ENCODE data around the gene ACOXL.

ACOXL gene

DNA sequence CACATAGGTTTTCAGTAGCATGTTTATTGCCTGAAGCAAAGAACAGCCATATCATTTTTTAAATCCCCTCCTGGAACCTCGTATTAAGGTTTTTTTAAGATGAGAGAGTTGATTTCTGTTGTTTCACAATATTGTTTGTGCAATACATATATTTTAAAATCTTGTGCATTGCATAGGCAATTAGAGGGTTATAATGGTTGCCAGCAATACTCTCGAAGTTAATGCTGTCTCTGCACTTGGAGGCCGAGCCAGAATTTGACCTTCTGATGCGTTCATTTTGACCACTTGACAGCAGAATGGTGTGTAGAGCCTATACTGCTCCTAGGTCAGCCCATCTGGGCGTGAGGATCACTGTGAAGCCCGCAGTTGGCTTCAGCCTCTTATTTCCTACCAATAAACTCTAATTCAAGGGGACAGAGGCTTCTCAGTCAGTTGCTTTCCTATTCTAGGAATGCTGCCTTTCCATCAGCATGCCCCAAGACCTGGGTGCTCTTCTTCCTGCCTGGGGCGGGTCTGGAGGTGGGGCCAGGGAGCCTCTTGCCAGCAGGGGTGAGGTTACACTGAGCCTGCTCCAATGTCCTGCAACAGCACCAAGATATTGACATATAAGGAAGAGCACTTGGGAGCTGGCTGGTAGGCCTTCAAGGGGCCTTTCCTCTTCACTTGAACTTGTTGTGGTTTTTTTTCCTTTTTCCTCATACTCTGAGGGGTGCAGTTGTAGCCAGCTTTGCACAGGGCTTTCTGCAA lies 297.0 kb downstream of the ACOXL start:
- Histone ChIP-seq H3K4me3 (replicated peaks; ENCODE audit: low read depth, low read length) (no peak overlapping the region), H3K36me3 (ENCODE audit: control insufficient read depth, insufficient read depth, low read length) (no peaks in the 10 kb centered on the region), H3K27me3 (replicated peaks; ENCODE audit: control insufficient read depth, insufficient read depth, low read length) (peaks cover 4% of the 10 kb centered on the region)
- DNase-seq (ENCODE audit: extremely low read depth, insufficient read length) = no peak
- TF ChIP-seq, protein P1, sequence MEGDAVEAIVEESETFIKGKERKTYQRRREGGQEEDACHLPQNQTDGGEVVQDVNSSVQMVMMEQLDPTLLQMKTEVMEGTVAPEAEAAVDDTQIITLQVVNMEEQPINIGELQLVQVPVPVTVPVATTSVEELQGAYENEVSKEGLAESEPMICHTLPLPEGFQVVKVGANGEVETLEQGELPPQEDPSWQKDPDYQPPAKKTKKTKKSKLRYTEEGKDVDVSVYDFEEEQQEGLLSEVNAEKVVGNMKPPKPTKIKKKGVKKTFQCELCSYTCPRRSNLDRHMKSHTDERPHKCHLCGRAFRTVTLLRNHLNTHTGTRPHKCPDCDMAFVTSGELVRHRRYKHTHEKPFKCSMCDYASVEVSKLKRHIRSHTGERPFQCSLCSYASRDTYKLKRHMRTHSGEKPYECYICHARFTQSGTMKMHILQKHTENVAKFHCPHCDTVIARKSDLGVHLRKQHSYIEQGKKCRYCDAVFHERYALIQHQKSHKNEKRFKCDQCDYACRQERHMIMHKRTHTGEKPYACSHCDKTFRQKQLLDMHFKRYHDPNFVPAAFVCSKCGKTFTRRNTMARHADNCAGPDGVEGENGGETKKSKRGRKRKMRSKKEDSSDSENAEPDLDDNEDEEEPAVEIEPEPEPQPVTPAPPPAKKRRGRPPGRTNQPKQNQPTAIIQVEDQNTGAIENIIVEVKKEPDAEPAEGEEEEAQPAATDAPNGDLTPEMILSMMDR (IDR thresholded peaks at IDR 0.05; ENCODE audit: insufficient read depth, low read length, poor library complexity, severe bottlenecking) = no peak

DNA sequence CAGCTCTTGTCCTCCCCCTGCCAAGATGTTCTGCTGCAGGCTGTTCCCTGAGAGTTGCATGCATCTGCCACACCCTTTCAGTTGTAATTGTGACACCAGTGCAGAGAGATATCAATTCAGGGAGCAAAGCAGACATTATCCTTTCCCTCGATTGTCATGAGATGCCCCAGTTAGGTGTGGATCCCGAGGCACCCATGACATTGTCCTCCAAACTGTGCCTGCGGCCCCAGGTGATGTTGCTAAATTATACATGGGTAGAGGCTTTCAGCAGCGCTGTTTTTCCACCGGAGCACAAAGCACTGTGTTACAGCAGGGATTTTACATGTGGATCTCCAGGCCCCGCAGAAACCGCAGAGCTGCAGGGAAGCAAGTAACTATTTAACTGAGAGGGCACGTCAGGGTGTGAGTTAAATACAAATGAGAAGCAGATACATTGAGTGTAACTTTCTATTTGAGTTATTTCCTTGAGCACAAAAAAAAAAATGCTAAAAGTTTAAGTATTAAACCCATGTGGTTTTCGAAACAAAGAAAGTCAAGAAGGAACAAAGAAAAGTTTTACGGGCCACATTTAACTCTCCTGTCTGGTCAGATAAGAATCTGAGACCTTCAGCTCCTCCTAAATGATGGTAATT lies 298.0 kb downstream of the ACOXL start:
- H3K27me3 ChIP-seq (replicated peaks; ENCODE audit: control insufficient read depth, insufficient read depth, low read length) = peaks cover 4% of the 10 kb centered on the region
- TF ChIP-seq, protein P1 (IDR thresholded peaks at IDR 0.05; ENCODE audit: insufficient read depth, low read length, poor library complexity, severe bottlenecking) = no peak
- no peak for DNase-seq (ENCODE audit: extremely low read depth, insufficient read length)

DNA sequence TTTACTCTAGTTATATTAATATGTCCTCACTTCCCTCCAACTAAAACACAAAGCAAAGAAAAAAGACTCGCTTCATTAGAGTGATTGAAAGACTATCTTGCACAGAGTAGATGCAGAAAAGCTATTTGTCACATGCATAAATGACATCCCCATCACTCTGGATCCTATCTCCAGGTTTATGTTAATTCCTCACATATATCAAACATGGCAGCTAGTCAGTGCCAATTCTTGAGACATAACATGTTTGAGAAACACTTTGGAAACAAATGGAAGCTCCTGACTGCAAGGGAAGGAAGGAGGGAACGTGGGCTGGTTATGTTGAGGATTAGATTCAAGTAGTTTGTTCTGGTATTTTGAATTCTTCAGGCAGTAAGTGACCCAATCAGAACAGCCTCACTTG lies 298.6 kb downstream of the ACOXL start:
- no peak for DNase-seq (ENCODE audit: extremely low read depth, insufficient read length)
- TF ChIP-seq, protein P1 (IDR thresholded peaks at IDR 0.05; ENCODE audit: insufficient read depth, low read length, poor library complexity, severe bottlenecking) = no peak
- Histone ChIP-seq H3K4me3 (replicated peaks; ENCODE audit: low read depth, low read length) (no peak overlapping the region), H3K36me3 (ENCODE audit: control insufficient read depth, insufficient read depth, low read length) (no peaks in the 10 kb centered on the region), H3K27me3 (replicated peaks; ENCODE audit: control insufficient read depth, insufficient read depth, low read length) (peaks cover 4% of the 10 kb centered on the region)

More for the DNA sequence above, 298.0 kb downstream of the ACOXL start:
- H3K4me3 ChIP-seq (replicated peaks; ENCODE audit: low read depth, low read length) = no peak overlapping the region
- no peaks in the 10 kb centered on the region for H3K36me3 ChIP-seq (ENCODE audit: control insufficient read depth, insufficient read depth, low read length)

DNA sequence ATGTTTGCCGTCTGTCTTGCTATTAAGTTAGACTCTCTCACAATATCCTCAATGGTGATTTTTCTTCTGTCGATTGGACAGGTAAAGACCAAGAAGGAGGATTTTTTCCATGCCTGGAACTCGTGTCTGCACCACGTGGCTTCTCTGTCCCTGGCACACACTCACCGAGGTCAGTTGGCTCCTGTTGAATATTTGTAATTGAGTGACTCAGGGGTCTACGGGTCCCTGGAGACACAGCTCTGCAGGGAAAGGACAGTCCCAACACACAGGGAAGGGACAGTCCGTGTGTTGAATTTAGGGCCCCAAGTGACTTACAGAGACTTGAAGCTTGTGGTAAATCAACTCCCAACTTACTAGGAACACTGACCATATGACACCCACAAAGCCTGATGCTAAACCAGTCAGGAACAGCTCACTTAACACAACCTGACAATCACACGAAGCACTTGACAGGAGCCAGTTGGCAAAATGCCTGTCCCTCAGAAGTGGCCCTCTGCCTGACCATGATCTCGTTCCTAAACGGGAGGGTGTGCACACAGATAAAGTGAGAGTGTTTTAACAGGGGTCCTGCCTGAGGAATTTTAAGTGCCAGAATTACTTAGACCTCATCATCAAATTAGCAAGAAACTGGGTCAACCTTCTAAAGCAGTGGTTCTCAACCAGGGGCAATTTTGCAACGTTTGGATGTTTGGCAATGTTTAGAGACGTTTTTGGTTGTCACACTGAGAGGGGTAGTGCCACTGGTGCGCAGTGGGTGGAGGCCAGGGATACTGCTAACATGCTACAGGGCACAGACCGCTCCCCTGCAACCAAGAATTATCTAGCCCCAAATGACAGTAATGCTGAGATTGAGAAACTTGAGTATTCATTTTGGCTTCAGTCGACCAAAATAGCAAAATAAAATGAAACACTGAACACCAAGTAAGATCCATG lies 299.4 kb downstream of the ACOXL start:
- Histone ChIP-seq H3K36me3 (ENCODE audit: control insufficient read depth, insufficient read depth, low read length) (no peaks in the 10 kb centered on the region), H3K4me3 (replicated peaks; ENCODE audit: low read depth, low read length) (no peak overlapping the region), H3K27me3 (replicated peaks; ENCODE audit: control insufficient read depth, insufficient read depth, low read length) (peaks cover 4% of the 10 kb centered on the region)
- no peak for DNase-seq (ENCODE audit: extremely low read depth, insufficient read length)
- TF ChIP-seq, protein P1 (IDR thresholded peaks at IDR 0.05; ENCODE audit: insufficient read depth, low read length, poor library complexity, severe bottlenecking) = no peak

DNA sequence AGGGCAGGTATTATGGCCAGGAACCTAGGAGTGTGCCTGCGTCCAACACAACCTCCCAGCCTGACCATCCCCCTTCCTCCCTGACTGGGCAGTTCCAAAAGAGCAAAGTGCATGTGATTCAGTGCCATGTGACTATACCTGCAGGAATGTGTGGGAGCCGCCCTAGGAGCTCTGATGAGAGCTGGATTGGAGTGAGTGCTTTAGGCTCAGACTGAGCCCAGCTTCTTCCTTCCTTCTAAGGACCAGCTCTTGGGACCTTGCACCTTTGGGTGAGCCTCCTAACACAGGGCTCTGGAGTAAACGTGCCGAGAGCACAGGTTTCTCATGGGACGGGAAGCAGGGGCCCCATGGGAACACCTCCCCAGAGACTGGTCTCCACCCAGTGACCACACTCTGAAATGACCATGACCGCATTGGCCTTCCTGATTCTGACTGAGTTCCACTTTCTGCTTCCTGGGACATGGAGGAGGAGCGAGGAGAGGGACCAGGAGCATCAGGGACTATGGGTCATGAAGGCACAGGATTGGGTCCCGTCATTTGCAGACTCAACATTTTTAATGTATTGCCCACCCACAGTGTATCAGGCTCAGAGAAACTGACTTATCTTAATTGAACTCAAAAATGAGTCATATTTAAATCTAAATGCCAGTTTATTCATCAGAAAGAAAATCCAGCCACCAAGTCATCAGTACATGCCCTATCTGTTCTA lies 300.5 kb downstream of the ACOXL start:
- DNase-seq (ENCODE audit: extremely low read depth, insufficient read length) = no peak
- Histone ChIP-seq H3K27me3 (replicated peaks; ENCODE audit: control insufficient read depth, insufficient read depth, low read length) (peaks cover 4% of the 10 kb centered on the region), H3K4me3 (replicated peaks; ENCODE audit: low read depth, low read length) (no peak overlapping the region), H3K36me3 (ENCODE audit: control insufficient read depth, insufficient read depth, low read length) (no peaks in the 10 kb centered on the region)
- TF ChIP-seq, protein P1 (IDR thresholded peaks at IDR 0.05; ENCODE audit: insufficient read depth, low read length, poor library complexity, severe bottlenecking) = no peak

Data from GM06990 (cell line).